Lung (tissue), 12 donors: ENCODE results near the gene PRKD1. TPM values are rescaled to one million over a fixed set of nuclear protein-coding genes. Genes with fewer than 3 reads are reported as not detected.

ENCODE experiments used
- ATAC-seq: fragments of 200-7000 bp; cut with Tn5 transposase; one replicate; pipeline ENCODE4 v1.9.1; 2020; ENCODE audit warnings: moderate number of reproducible peaks; ENCODE audit not compliant: insufficient read depth, low FRiP score
- DNase-seq, 3 donors: peaks; one replicate each; pipeline ENCODE4 v3.0.0-alpha.2; 2013 to 2017
- H3K27ac ChIP-seq, 2 donors: one replicate each; pipeline ENCODE4 v1.5.1; 2013; ENCODE audit warnings: mild to moderate bottlenecking in 2 of 2, moderate library complexity in 2 of 2, control low read depth in 1 of 2, inconsistent platforms in 1 of 2, low read depth in 1 of 2, low read length in 1 of 2
- H3K27me3 ChIP-seq, 3 donors: one replicate each; pipeline ENCODE4 v1.5.1; 2013; ENCODE audit warnings: low read length in 2 of 3; ENCODE audit not compliant: control insufficient read depth in 3 of 3, insufficient read depth in 3 of 3
- H3K36me3 ChIP-seq, 4 donors: one replicate each; pipeline ENCODE4 v1.5.1; 2013; ENCODE audit warnings: low read length in 4 of 4, mild to moderate bottlenecking in 1 of 4, moderate library complexity in 1 of 4; ENCODE audit not compliant: control insufficient read depth in 4 of 4, insufficient read depth in 4 of 4
- H3K4me1 ChIP-seq, 5 donors: one replicate each; pipeline ENCODE4 v1.5.1; 2013; ENCODE audit warnings: low read length in 5 of 5, mild to moderate bottlenecking in 2 of 5, moderate library complexity in 1 of 5; ENCODE audit not compliant: control insufficient read depth in 5 of 5, insufficient read depth in 5 of 5
- H3K4me3 ChIP-seq: one replicate; pipeline ENCODE4 v1.5.1; 2013; ENCODE audit warnings: mild to moderate bottlenecking, control low read depth, moderate library complexity
- H3K9ac ChIP-seq, 2 donors: one replicate each; pipeline ENCODE4 v1.5.1; 2013; ENCODE audit warnings: low read length in 2 of 2, control low read depth in 1 of 2; ENCODE audit not compliant: insufficient read depth in 1 of 2
- H3K9me3 ChIP-seq, 4 donors: one replicate each; pipeline ENCODE4 v1.5.1; 2013; ENCODE audit warnings: low read length in 3 of 4, mild to moderate bottlenecking in 1 of 4, moderate library complexity in 1 of 4; ENCODE audit not compliant: control insufficient read depth in 4 of 4, insufficient read depth in 3 of 4
- CTCF ChIP-seq: IDR thresholded peaks from 2 replicates; pipeline ENCODE4 v1.5.1; 2012; ENCODE audit warnings: mild to moderate bottlenecking; ENCODE audit errors: control extremely low read depth, extremely low read depth
- WGBS, 2 donors: extraction: QIAGEN DNeasy Blood & Tissue Kit; methylation state at CpG; one replicate each; pipeline ENCODE4 v1.1.7; 2013; 5-methylcytosine and 5-hydroxymethylcytosine counted together
- polyA plus RNA-seq, 2 donors: library from polyadenylated mRNA; stranded (reverse); fragments of 200-250 nt; gene quantifications; one replicate each; pipeline ENCODE4 v1.2.1, GENCODE V29; 2013
- total RNA-seq, 2 donors: library from RNA; depleted of rRNA in 1 of 2; stranded (reverse); fragments of >200 nt in 1 of 2; gene quantifications; one replicate each; pipeline ENCODE4 v1.2.1, GENCODE V29; 2014 to 2021
- donor health status: control.
- donor health status: control.
- donor health status: Bipolar disorder and iron deficiency.
- donor health status: healthy.
- donor health status: DM: yes; HTN: yes; CAD: no.

The PRKD1 gene
- total and polyA plus RNA-seq, 4 donors, result 4.0 to 20.9 (median 11.2) TPM

- Histone ChIP-seq H3K36me3 (no peaks in the 10 kb centered on the region), H3K9ac (no peak overlapping the region), H3K9me3 (peaks cover 0 to 3% (median 0%) of the 10 kb centered on the region in 4 donors), H3K27ac (no peak overlapping the region), H3K27me3 (no peaks in the 10 kb centered on the region), H3K4me3 (no peak overlapping the region), H3K4me1 (peaks cover 0 to 5% (median 0%) of the 10 kb centered on the region in 5 donors)
- WGBS, 2 donors, result 49 to 54% methylated on average over 4 of the region's 4 CpGs
- TF ChIP-seq CTCF, result no peak
- peak in 1 of 3 donors; percentile 19 for DNase-seq
- no peak for ATAC-seq
These were observed 272.6 kb downstream of the PRKD1 start for GRCh38 chr14:29654901-29655550.

GRCh38 chr14:29653303-29653702, 274.3 kb downstream of the PRKD1 start:
- ATAC-seq (no peak), DNase-seq (no peak)
- Histone ChIP-seq H3K36me3 (peaks cover 0 to 3% (median 0%) of the 10 kb centered on the region in 4 donors), H3K9ac (no peak overlapping the region), H3K4me3 (no peak overlapping the region), H3K4me1 (peaks cover 0 to 5% (median 0%) of the 10 kb centered on the region in 5 donors), H3K27ac (no peak overlapping the region), H3K9me3 (peaks cover 0 to 6% (median 3%) of the 10 kb centered on the region in 4 donors), H3K27me3 (no peaks in the 10 kb centered on the region)
- no peak for TF ChIP-seq CTCF

GRCh38 chr14:29652571-29652970, 275.1 kb downstream of the PRKD1 start:
- H3K9me3 ChIP-seq, result peaks cover 2 to 12% (median 5%) of the 10 kb centered on the region in 4 donors
- TF ChIP-seq CTCF, result no peak
- no peaks in the 10 kb centered on the region for H3K27me3 ChIP-seq
- peaks cover 0 to 5% (median 0%) of the 10 kb centered on the region in 5 donors for H3K4me1 ChIP-seq
- DNase-seq, result no peak
- H3K36me3 ChIP-seq, result peaks cover 0 to 3% (median 0%) of the 10 kb centered on the region in 4 donors
- H3K27ac ChIP-seq, result no peak overlapping the region
- no peak overlapping the region for H3K4me3 ChIP-seq
- ATAC-seq, result no peak
- H3K9ac ChIP-seq, result no peak overlapping the region
